AML-193 (cell line): Measurements from ENCODE around the gene CHD8.
"Not testable (repeated sequence)": the region's sequence is repeated elsewhere in the genome, so short reads cannot be mapped to it uniquely, and the experiment has no call there.

Experiments used
- DNase-seq, 2 experiments: peaks; one replicate each; lab custom pipeline; 2025; lab: John Stamatoyannopoulos, UW

The CHD8 gene

GRCh38 chr14:21372814-21373213 lies 83.1 kb downstream of the CHD8 start:
- not testable (repeated sequence) for DNase-seq

GRCh38 chr14:21369949-21370679 lies 85.8 kb downstream of the CHD8 start:
- DNase-seq: no peak

GRCh38 chr14:21367582-21368144 lies 88.3 kb downstream of the CHD8 start:
- no peak for DNase-seq

GRCh38 chr14:21356511-21356910 lies 99.4 kb downstream of the CHD8 start:
- DNase-seq: no peak

- peak; percentile 30 to 48 for DNase-seq
These were observed 103.3 kb downstream of the CHD8 start for GRCh38 chr14:21352587-21352986.

GRCh38 chr14:21350539-21350938 lies 105.4 kb downstream of the CHD8 start:
- no peak for DNase-seq

GRCh38 chr14:21347201-21347600 lies 108.7 kb downstream of the CHD8 start:
- DNase-seq: no peak

- DNase-seq: no peak
These were observed 109.3 kb downstream of the CHD8 start for GRCh38 chr14:21346532-21347135.

- no peak for DNase-seq
These were observed 112.7 kb downstream of the CHD8 start for GRCh38 chr14:21343035-21343794.
